Activated CD4-positive, alpha-beta memory T cell treated with anti-CD3 and anti-CD28 coated beads for 36 hours (primary cell): ENCODE measurements around the gene DRD1. TPM values are rescaled to one million over a fixed set of nuclear protein-coding genes. Genes with fewer than 3 reads are reported as not detected.
"Not testable (repeated sequence)": the region's sequence is repeated elsewhere in the genome, so short reads cannot be mapped to it uniquely, and the experiment has no call there.

Experiments
- CTCF ChIA-PET: fragments of 350-600 bp; sonication (Branson Sonifier 250); formaldehyde crosslinking; loops from one replicate; lab custom pipeline; 2021; ENCODE audit warnings: antibody characterized with exemption, inconsistent platforms; lab: Charles Lee
- POLR2A ChIA-PET: fragments of 350-600 bp; sonication (Branson Sonifier 250); formaldehyde crosslinking; loops from one replicate; lab custom pipeline; 2021; ENCODE audit warnings: antibody characterized with exemption; lab: Charles Lee
- DNase-seq: peaks from one replicate; pipeline ENCODE4 v3.0.0-alpha.2; 2020
- H3K27ac Mint-ChIP-seq: one replicate; pipeline ENCODE4 v1.8.0; 2021; ENCODE audit warnings: mixed read lengths
- H3K27me3 Mint-ChIP-seq: one replicate; pipeline ENCODE4 v1.8.0; 2021; ENCODE audit warnings: mixed read lengths
- H3K36me3 Mint-ChIP-seq: one replicate; pipeline ENCODE4 v1.8.0; 2021; ENCODE audit warnings: mixed read lengths
- H3K4me1 Mint-ChIP-seq: one replicate; pipeline ENCODE4 v1.8.0; 2021; ENCODE audit warnings: low read depth, mixed read lengths
- H3K4me3 Mint-ChIP-seq: one replicate; pipeline ENCODE4 v1.8.0; 2021; ENCODE audit warnings: mild to moderate bottlenecking, mixed read lengths
- H3K9me3 Mint-ChIP-seq: one replicate; pipeline ENCODE4 v1.8.0; 2021; ENCODE audit warnings: mixed read lengths
- intact Hi-C: fragments of 100-400 bp; cut with micrococcal nuclease; formaldehyde crosslinking; loops from one replicate; pipeline ENCODE4 v1.15.1; 2023
- total RNA-seq, 2 experiments: library from RNA; stranded (reverse); gene quantifications; one replicate each; pipeline ENCODE4 v1.2.3, GENCODE V29; 2021

DRD1 gene
- total RNA-seq, 2 experiments from 2014 or later = not detected

DNA sequence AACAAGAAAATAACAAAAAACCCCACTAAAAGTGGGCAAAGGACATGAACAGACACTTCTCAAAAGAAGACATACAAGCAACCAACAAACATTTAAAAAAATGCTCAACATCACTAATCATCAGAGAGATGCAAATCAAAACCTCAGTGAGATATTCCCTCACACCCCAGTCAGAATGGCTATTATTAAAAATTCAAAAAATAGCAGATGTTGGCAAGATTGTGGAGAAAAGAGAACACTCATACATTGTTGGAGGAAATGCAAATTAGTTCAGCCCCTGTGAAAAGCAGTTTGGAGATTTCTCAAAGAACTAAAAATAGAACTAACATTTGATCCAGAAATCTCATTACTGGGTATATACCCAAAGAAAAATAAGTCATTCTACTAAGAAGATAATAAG is 19.4 kb downstream of the DRD1 start:
- H3K36me3 Mint-ChIP-seq, H3K27ac Mint-ChIP-seq, CTCF ChIA-PET, H3K9me3 Mint-ChIP-seq, intact Hi-C loops, H3K4me3 Mint-ChIP-seq, POLR2A ChIA-PET, H3K4me1 Mint-ChIP-seq, DNase-seq: not testable (repeated sequence)
- peaks cover 26% of the 10 kb centered on the region for H3K27me3 Mint-ChIP-seq

DNA sequence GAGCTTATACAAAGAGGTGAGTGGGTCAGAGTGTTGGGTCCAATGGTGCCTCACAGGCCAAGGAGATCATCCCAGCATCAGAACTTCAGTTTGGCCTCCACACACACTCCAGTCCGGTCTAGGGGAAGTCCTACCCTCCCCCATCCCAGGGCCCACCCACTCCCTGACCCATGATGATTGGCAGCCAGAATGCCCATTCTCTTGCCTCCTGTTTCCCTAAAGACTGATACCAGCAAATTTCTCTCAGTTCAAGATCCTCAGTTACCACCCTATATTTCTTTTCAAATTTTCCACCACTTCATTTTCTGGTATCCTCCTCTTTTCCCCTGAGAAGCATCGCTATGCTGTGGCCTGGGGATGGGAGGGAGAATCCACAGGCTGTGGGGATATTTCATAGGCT is 21.9 kb downstream of the DRD1 start:
- no peak for DNase-seq
- CTCF ChIA-PET = no interaction called here
- no peaks in the 10 kb centered on the region for H3K4me1 Mint-ChIP-seq
- H3K9me3 Mint-ChIP-seq = no peaks in the 10 kb centered on the region
- H3K27me3 Mint-ChIP-seq = peaks cover 32% of the 10 kb centered on the region
- intact Hi-C loops = no loop called here
- H3K4me3 Mint-ChIP-seq = no peak overlapping the region
- no peaks in the 10 kb centered on the region for H3K36me3 Mint-ChIP-seq
- no peak overlapping the region for H3K27ac Mint-ChIP-seq
- POLR2A ChIA-PET = no interaction called here

DNA sequence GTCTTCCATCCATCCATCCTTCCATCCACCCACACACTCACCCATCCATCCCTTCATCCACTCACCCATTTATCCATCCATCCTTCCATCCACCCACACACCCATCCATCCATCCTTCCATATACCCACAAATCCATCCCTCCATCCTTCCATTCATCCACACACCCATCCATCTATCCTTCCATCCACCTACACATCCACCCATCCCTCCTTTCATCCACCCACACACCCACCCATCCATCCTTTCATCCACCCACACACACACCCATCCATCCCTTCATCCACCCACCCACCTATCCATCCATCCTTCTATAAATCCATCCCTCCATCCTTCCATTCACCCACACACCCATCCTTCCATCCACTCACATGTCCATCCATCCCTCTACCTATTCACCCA is 23.6 kb downstream of the DRD1 start:
- peaks cover 42% of the 10 kb centered on the region for H3K27me3 Mint-ChIP-seq
- intact Hi-C loops = no loop called here
- H3K36me3 Mint-ChIP-seq = no peaks in the 10 kb centered on the region

DNA sequence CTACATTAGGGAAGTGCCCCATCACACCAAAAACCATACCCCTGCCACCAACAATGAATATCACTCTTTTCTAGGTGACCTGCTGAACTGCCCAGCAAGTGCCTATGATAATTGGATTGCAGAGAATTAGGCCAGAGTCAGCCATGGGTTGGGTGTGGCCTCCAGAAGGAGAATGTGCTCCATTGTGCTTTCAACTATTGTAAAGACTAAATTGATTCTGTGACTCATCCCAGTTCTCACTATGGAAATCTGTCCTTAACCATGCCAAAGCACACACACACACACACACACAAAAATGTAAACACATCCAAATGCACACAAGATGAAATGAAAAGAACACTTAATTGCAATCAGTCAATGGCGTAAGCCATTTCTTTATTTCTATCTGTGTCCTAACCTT is 25.7 kb downstream of the DRD1 start:
- CTCF ChIA-PET = no interaction called here
- POLR2A ChIA-PET = no interaction called here
- no peak overlapping the region for H3K27ac Mint-ChIP-seq
- H3K9me3 Mint-ChIP-seq = peaks cover 6% of the 10 kb centered on the region
- intact Hi-C loops = no loop called here
- no peak overlapping the region for H3K4me3 Mint-ChIP-seq
- no peaks in the 10 kb centered on the region for H3K36me3 Mint-ChIP-seq
- H3K27me3 Mint-ChIP-seq = peaks cover 42% of the 10 kb centered on the region
- DNase-seq = no peak
- no peaks in the 10 kb centered on the region for H3K4me1 Mint-ChIP-seq

More for the DNA sequence above, 23.6 kb downstream of the DRD1 start:
- H3K4me1 Mint-ChIP-seq = no peaks in the 10 kb centered on the region
- H3K4me3 Mint-ChIP-seq = no peak overlapping the region
- CTCF ChIA-PET = no interaction called here
- POLR2A ChIA-PET = no interaction called here
- DNase-seq = no peak
- no peak overlapping the region for H3K27ac Mint-ChIP-seq
- peaks cover 3% of the 10 kb centered on the region for H3K9me3 Mint-ChIP-seq

DNA sequence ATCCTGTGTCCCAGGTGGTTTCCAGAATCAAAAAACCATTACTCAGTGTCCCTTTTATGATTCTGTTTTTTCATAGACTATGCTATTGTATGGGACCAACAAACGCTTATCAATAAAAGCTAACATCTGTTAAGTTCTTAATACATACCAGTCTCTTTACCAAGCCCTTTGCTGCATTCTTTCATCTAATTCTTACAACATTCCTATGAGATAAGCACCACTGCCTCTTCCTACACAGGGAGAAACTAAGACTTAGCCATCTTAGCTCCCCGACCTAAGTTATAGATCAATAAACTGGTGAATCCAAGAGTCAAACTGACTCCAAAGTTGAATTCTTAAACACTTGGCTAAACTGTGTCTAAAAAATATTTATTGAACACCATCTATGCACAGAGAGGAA is 26.6 kb downstream of the DRD1 start:
- H3K27ac Mint-ChIP-seq = no peak overlapping the region
- H3K36me3 Mint-ChIP-seq = no peaks in the 10 kb centered on the region
- H3K9me3 Mint-ChIP-seq = peaks cover 6% of the 10 kb centered on the region
- no peak for DNase-seq
- intact Hi-C loops = no loop called here
- H3K4me1 Mint-ChIP-seq = no peaks in the 10 kb centered on the region
- H3K27me3 Mint-ChIP-seq = peaks cover 39% of the 10 kb centered on the region
- CTCF ChIA-PET = no interaction called here
- no peak overlapping the region for H3K4me3 Mint-ChIP-seq
- POLR2A ChIA-PET = no interaction called here

DNA sequence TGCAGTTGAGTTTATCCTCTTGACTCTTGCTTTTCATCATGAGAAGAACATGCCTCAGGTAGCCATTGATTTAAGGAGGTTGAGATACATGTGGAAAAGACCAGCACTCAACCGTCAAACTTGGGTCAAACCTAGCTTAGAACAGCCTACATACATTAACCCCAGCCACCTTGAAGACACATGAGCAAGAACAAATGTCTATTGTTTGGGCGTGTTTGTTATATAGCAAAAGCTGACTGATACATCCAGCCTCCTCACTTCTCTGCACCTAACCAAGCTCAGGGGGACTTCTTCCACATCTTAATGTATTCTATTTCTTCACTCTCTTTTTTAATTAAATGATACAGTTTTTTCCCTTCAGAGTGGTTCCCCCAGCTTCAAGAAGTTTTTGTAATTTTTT is 28.7 kb downstream of the DRD1 start:
- intact Hi-C loops = no loop called here
- Mint-ChIP-seq H3K4me3 (no peak overlapping the region), H3K27me3 (peaks cover 30% of the 10 kb centered on the region), H3K36me3 (no peaks in the 10 kb centered on the region), H3K4me1 (no peaks in the 10 kb centered on the region), H3K27ac (no peak overlapping the region), H3K9me3 (peaks cover 6% of the 10 kb centered on the region)
- no peak for DNase-seq
- POLR2A ChIA-PET = no interaction called here
- CTCF ChIA-PET = no interaction called here

DNA sequence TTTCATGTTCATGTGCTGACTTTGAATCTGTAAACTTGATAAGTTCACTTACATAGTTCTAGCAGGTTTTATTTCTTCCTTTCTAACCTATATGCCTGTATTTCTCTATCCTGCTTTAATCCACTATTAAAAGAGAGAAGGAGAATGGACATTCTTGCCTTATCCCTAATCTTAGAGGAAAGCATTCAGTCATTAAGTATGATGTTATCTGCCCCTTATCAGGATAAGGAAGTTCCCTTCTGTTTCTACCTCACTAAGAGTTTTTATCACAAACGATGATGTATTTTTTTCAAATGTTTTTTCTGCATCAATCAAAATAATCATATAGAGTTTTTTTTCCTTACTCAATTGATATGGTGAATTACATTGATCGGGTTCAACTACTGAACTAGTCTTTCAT is 33.1 kb downstream of the DRD1 start:
- H3K27me3 Mint-ChIP-seq = peaks cover 14% of the 10 kb centered on the region
- H3K9me3 Mint-ChIP-seq = peaks cover 8% of the 10 kb centered on the region
- CTCF ChIA-PET = no interaction called here
- H3K27ac Mint-ChIP-seq = no peak overlapping the region
- intact Hi-C loops = no loop called here
- no peaks in the 10 kb centered on the region for H3K4me1 Mint-ChIP-seq
- no peaks in the 10 kb centered on the region for H3K36me3 Mint-ChIP-seq
- POLR2A ChIA-PET = no interaction called here
- no peak overlapping the region for H3K4me3 Mint-ChIP-seq
- no peak for DNase-seq

DNA sequence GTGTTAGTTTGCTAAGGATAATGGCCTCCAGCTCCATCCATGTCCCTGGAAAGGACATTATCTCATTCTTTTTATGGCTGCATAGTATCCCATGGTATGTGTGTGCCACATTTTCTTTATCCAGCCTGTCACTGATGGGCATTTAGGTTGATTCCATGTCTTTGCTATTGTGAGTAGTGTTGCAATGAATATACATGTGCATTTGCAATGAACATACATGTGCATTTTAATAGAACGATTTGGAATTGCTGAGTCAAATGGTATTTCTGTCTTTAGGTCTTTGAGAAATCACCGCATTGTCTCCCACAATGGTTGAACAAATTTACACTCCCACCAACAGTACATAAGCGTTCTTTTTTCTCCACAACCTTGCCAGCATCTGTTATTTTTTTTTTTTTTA is 37.7 kb downstream of the DRD1 start:
- H3K4me1 Mint-ChIP-seq = no peaks in the 10 kb centered on the region
- H3K27me3 Mint-ChIP-seq = peaks cover 1% of the 10 kb centered on the region
- no peak for DNase-seq
- H3K4me3 Mint-ChIP-seq = no peak overlapping the region
- no peaks in the 10 kb centered on the region for H3K36me3 Mint-ChIP-seq
- H3K27ac Mint-ChIP-seq = no peak overlapping the region
- intact Hi-C loops = no loop called here
- ChIA-PET CTCF (interaction anchor here (0.6 kb wide), 1 partner anchor 784 kb away, joined by 3 read pairs; no protein-coding TSS in a partner anchor), POLR2A (no interaction called here)
- H3K9me3 Mint-ChIP-seq = peaks cover 7% of the 10 kb centered on the region

DNA sequence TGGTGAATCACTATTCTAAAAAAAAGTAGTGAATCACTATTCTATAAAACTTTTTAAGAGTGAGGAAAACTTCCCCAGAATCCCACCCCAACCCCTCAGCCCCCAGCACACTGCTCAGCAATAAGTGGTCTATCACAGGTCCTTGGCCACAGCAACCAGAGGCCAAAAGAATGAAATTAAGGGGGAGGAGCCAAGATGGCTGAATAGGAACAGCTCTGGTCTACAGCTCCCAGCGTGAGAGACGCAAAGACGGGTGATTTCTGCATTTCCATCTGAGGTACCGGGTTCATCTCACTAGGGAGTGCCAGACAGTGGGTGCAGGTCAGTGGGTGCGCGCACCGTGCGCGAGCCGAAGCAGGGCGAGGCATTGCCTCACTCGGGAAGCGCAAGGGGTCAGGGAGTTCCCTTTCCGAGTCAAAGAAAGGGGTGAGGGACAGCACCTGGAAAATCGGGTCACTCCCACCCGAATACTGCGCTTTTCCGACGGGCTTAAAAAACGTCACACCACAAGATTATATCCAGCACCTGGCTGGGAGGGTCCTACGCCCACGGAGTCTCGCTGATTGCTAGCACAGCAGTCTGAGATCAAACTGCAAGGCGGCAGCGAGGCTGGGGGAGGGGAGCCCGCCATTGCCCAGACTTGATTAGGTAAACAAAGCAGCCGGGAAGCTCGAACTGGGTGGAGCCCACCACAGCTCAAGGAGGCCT is 46.2 kb downstream of the DRD1 start:
- CTCF ChIA-PET, H3K27ac Mint-ChIP-seq, H3K4me3 Mint-ChIP-seq, intact Hi-C loops, DNase-seq, H3K4me1 Mint-ChIP-seq, POLR2A ChIA-PET, H3K9me3 Mint-ChIP-seq, H3K36me3 Mint-ChIP-seq: not testable (repeated sequence)
- H3K27me3 Mint-ChIP-seq = peaks cover 22% of the 10 kb centered on the region

DNA sequence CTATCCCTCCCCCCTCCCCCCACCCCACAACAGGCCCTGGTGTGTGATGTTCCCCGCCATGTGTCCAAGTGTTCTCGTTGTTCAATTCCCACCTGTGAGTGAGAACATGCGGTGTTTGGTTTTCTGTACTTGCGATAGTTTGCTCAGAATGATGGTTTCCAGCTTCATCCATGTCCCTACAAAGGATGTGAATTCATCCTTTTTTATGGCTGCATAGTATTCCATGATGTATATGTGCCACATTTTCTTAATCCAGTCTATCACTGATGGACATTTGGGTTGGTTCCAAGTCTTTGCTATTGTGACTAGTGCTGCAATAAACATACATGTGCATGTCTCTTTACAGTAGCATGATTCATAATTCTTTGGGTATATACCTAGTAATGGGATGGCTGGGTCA is 48.6 kb downstream of the DRD1 start:
- DNase-seq, H3K27ac Mint-ChIP-seq, POLR2A ChIA-PET, H3K36me3 Mint-ChIP-seq, H3K4me1 Mint-ChIP-seq, intact Hi-C loops, H3K9me3 Mint-ChIP-seq, CTCF ChIA-PET, H3K4me3 Mint-ChIP-seq: not testable (repeated sequence)
- peaks cover 22% of the 10 kb centered on the region for H3K27me3 Mint-ChIP-seq

DNA sequence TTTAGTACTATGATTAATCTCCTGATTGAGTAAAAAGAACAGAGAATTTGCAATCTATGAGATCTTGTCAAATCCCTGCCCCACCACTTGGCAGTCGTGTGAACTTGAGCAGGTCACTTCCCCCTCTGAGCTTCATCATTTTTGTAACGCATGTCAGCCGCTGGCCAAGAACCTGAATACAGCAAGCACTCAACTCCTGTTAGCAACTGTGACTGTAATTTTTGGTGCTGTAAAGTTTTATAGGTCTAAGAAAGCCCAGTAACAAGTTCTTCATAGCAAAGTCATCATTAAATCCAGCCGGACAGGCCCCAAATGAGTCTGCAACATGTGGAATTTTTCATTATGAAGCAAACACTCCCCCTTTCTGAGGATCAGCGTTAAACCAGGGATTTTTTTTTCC is 49.4 kb downstream of the DRD1 start:
- Mint-ChIP-seq H3K27me3 (peaks cover 19% of the 10 kb centered on the region), H3K4me1 (no peaks in the 10 kb centered on the region), H3K9me3 (no peaks in the 10 kb centered on the region), H3K4me3 (no peak overlapping the region), H3K27ac (no peak overlapping the region), H3K36me3 (no peaks in the 10 kb centered on the region)
- CTCF ChIA-PET = no interaction called here
- intact Hi-C loops = no loop called here
- POLR2A ChIA-PET = no interaction called here
- no peak for DNase-seq

DNA sequence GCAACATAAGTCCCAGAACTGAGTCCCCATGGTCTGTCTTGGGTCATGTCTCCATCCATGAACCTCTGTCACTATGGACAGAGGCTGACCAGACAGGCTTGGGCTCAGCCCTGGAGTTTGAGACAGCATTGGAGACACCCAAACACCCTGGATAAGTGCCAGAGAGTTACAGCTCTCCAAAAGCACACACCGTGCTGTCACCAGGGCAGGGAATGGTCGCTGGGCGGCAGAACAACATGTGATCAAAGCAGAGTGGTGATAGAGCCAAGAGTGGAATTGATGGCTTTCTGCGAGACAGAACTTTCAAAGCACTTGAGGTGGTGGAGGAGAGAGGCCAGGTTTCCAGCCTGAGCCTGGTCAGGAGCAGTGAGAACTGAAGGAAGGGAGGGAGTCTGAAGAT is 50.1 kb downstream of the DRD1 start:
- no peak overlapping the region for H3K4me3 Mint-ChIP-seq
- H3K9me3 Mint-ChIP-seq = no peaks in the 10 kb centered on the region
- no peak for DNase-seq
- ChIA-PET CTCF (no interaction called here), POLR2A (no interaction called here)
- H3K27me3 Mint-ChIP-seq = peaks cover 20% of the 10 kb centered on the region
- intact Hi-C loops = no loop called here
- H3K36me3 Mint-ChIP-seq = no peaks in the 10 kb centered on the region
- H3K4me1 Mint-ChIP-seq = no peaks in the 10 kb centered on the region
- no peak overlapping the region for H3K27ac Mint-ChIP-seq

DNA sequence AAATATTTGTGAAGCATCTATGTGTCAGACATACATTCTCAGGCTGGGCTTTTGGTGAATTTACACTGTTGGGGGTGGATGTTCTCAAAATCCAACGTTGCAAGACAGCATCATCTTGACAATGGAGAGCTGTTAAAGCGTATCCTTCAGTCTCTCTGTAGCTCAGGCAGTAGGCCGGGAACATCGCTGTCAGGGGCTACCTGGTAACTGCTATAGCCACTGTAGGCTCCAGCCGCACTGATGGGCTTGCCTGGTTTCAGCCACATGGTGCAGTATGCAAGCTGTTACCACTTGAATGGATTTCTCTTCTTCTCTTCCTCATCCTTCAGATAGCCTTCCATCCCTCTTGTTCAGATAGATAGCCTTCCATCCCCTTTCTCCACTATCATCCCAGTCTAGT is 51.7 kb downstream of the DRD1 start:
- DNase-seq = no peak
- ChIA-PET POLR2A (no interaction called here), CTCF (no interaction called here)
- intact Hi-C loops = no loop called here
- H3K4me3 Mint-ChIP-seq = no peak overlapping the region
- peaks cover 18% of the 10 kb centered on the region for H3K27me3 Mint-ChIP-seq
- H3K27ac Mint-ChIP-seq = no peak overlapping the region
- H3K9me3 Mint-ChIP-seq = no peaks in the 10 kb centered on the region
- H3K4me1 Mint-ChIP-seq = no peaks in the 10 kb centered on the region
- H3K36me3 Mint-ChIP-seq = no peaks in the 10 kb centered on the region
